IPS-18a (cell line): ENCODE results near the gene NKX3-2.
A peak's percentile ranks its signal among the peaks of the same experiment; 100 is the strongest.

ENCODE experiments used
- H3K27ac ChIP-seq: one replicate; pipeline ENCODE4 v1.5.1; 2013; ENCODE audit warnings: low read length
- H3K27me3 ChIP-seq: one replicate; pipeline ENCODE4 v1.6.1; 2013; ENCODE audit warnings: mild to moderate bottlenecking, low read length; ENCODE audit not compliant: control insufficient read depth, insufficient read depth
- H3K36me3 ChIP-seq: one replicate; pipeline ENCODE4 v1.6.1; 2013; ENCODE audit warnings: low read depth, low read length; ENCODE audit not compliant: control insufficient read depth
- H3K4me1 ChIP-seq: one replicate; pipeline ENCODE4 v1.6.1; 2013; ENCODE audit warnings: low read depth, low read length; ENCODE audit not compliant: control insufficient read depth
- H3K4me3 ChIP-seq: one replicate; pipeline ENCODE4 v1.5.1; 2013; ENCODE audit warnings: low read length
- H3K9ac ChIP-seq: one replicate; pipeline ENCODE4 v1.6.1; 2013; ENCODE audit warnings: mild to moderate bottlenecking, low read length, moderate library complexity
- H3K9me3 ChIP-seq: one replicate; pipeline ENCODE4 v1.6.1; 2013; ENCODE audit warnings: low read depth, low read length; ENCODE audit not compliant: control insufficient read depth

Gene NKX3-2

GRCh38 chr4:13537011-13537831 lies 7.1 kb downstream of the NKX3-2 start:
- Histone ChIP-seq H3K9ac (no peak overlapping the region), H3K27ac (no peak overlapping the region), H3K27me3 (peaks cover 100% of the 10 kb centered on the region), H3K4me1 (peaks cover 6% of the 10 kb centered on the region), H3K4me3 (no peak overlapping the region), H3K36me3 (no peaks in the 10 kb centered on the region), H3K9me3 (no peaks in the 10 kb centered on the region)

- no peak overlapping the region for H3K9ac ChIP-seq
- no peak overlapping the region for H3K27ac ChIP-seq
- no peak overlapping the region for H3K4me3 ChIP-seq
- no peaks in the 10 kb centered on the region for H3K36me3 ChIP-seq
- peaks cover 100% of the 10 kb centered on the region for H3K27me3 ChIP-seq
- peaks cover 8% of the 10 kb centered on the region for H3K4me1 ChIP-seq
- H3K9me3 ChIP-seq = no peaks in the 10 kb centered on the region
These were observed 7.7 kb downstream of the NKX3-2 start for GRCh38 chr4:13536607-13537006.

- no peaks in the 10 kb centered on the region for H3K9me3 ChIP-seq
- H3K27ac ChIP-seq = no peak overlapping the region
- H3K27me3 ChIP-seq = peaks cover 100% of the 10 kb centered on the region
- no peaks in the 10 kb centered on the region for H3K36me3 ChIP-seq
- no peak overlapping the region for H3K9ac ChIP-seq
- peak overlapping the region; percentile 18 for H3K4me3 ChIP-seq
- peaks cover 13% of the 10 kb centered on the region for H3K4me1 ChIP-seq
These were observed 8.5 kb downstream of the NKX3-2 start for GRCh38 chr4:13535708-13536361.

- peaks cover 100% of the 10 kb centered on the region for H3K27me3 ChIP-seq
- H3K4me3 ChIP-seq = peak overlapping the region; percentile 28
- H3K27ac ChIP-seq = no peak overlapping the region
- H3K4me1 ChIP-seq = peaks cover 18% of the 10 kb centered on the region
- no peaks in the 10 kb centered on the region for H3K9me3 ChIP-seq
- H3K9ac ChIP-seq = no peak overlapping the region
- no peaks in the 10 kb centered on the region for H3K36me3 ChIP-seq
These were observed 9.2 kb downstream of the NKX3-2 start for GRCh38 chr4:13535118-13535517.

- Histone ChIP-seq H3K9ac (no peak overlapping the region), H3K27me3 (peaks cover 100% of the 10 kb centered on the region), H3K4me1 (peaks cover 18% of the 10 kb centered on the region), H3K27ac (no peak overlapping the region), H3K36me3 (no peaks in the 10 kb centered on the region), H3K4me3 (peak overlapping the region; percentile 28), H3K9me3 (no peaks in the 10 kb centered on the region)
These were observed 9.8 kb downstream of the NKX3-2 start for GRCh38 chr4:13534344-13535063.

- H3K27ac ChIP-seq = no peak overlapping the region
- no peak overlapping the region for H3K4me3 ChIP-seq
- no peaks in the 10 kb centered on the region for H3K9me3 ChIP-seq
- H3K4me1 ChIP-seq = peaks cover 18% of the 10 kb centered on the region
- no peaks in the 10 kb centered on the region for H3K36me3 ChIP-seq
- H3K27me3 ChIP-seq = peaks cover 100% of the 10 kb centered on the region
- H3K9ac ChIP-seq = no peak overlapping the region
These were observed 10.5 kb downstream of the NKX3-2 start for GRCh38 chr4:13533670-13534343.

- Histone ChIP-seq H3K9ac (no peak overlapping the region), H3K27me3 (peaks cover 100% of the 10 kb centered on the region), H3K4me3 (peak overlapping the region; percentile 9), H3K9me3 (no peaks in the 10 kb centered on the region), H3K4me1 (peaks cover 18% of the 10 kb centered on the region), H3K27ac (no peak overlapping the region), H3K36me3 (no peaks in the 10 kb centered on the region)
These were observed 12.7 kb downstream of the NKX3-2 start for GRCh38 chr4:13531625-13531998.

- peaks cover 100% of the 10 kb centered on the region for H3K27me3 ChIP-seq
- H3K4me1 ChIP-seq = peaks cover 18% of the 10 kb centered on the region
- H3K9ac ChIP-seq = no peak overlapping the region
These were observed 13.3 kb downstream of the NKX3-2 start for GRCh38 chr4:13530823-13531624.

GRCh38 chr4:13529128-13529919 lies 15.0 kb downstream of the NKX3-2 start:
- Histone ChIP-seq H3K27me3 (peaks cover 100% of the 10 kb centered on the region), H3K9ac (no peak overlapping the region), H3K4me3 (no peak overlapping the region), H3K4me1 (peaks cover 12% of the 10 kb centered on the region), H3K9me3 (peaks cover 5% of the 10 kb centered on the region), H3K27ac (no peak overlapping the region), H3K36me3 (no peaks in the 10 kb centered on the region)

More at GRCh38 chr4:13530823-13531624, 13.3 kb downstream of the NKX3-2 start:
- Histone ChIP-seq H3K4me3 (peak overlapping the region; percentile 9), H3K36me3 (no peaks in the 10 kb centered on the region), H3K9me3 (no peaks in the 10 kb centered on the region), H3K27ac (no peak overlapping the region)

GRCh38 chr4:13528821-13529127 lies 15.5 kb downstream of the NKX3-2 start:
- Histone ChIP-seq H3K9me3 (peaks cover 7% of the 10 kb centered on the region), H3K4me1 (peaks cover 12% of the 10 kb centered on the region), H3K27me3 (peaks cover 100% of the 10 kb centered on the region)

More at GRCh38 chr4:13528821-13529127, 15.5 kb downstream of the NKX3-2 start:
- no peak overlapping the region for H3K4me3 ChIP-seq
- H3K27ac ChIP-seq = no peak overlapping the region
- no peaks in the 10 kb centered on the region for H3K36me3 ChIP-seq
- no peak overlapping the region for H3K9ac ChIP-seq
